ENCODE data around the gene SLC35F4.

GRCh38 chr14:57785058-57785457, 80.8 kb downstream of the SLC35F4 start:
- no peak for TF ChIP-seq EZH2 (IDR thresholded peaks at IDR 0.05)
- no peak for TF ChIP-seq CTCF (IDR thresholded peaks at IDR 0.05 in 2 of 3, conservative IDR thresholded peaks at IDR 0.05 in 1 of 3; ENCODE audit: borderline replicate concordance in 1 of 3, insufficient read depth in 1 of 3, low read depth in 2 of 3, low read length in 2 of 3)
- TF ChIP-seq ATF3 (IDR thresholded peaks at IDR 0.05), result no peak
- no peak for TF ChIP-seq ZNF274 (IDR thresholded peaks at IDR 0.05; ENCODE audit: low read depth, low read length)
- TF ChIP-seq POLR2A (IDR thresholded peaks at IDR 0.05; ENCODE audit: borderline replicate concordance, extremely low read depth, insufficient read depth, insufficient read length), result no peak
